Small intestine (tissue), 16 donors: Measurements from ENCODE around the gene BTF3L4. TPM values are rescaled to one million over a fixed set of nuclear protein-coding genes. Genes with fewer than 3 reads are reported as not detected.
A peak's percentile ranks its signal among the peaks of the same experiment; 100 is the strongest.
"Not testable (repeated sequence)": the region's sequence is repeated elsewhere in the genome, so short reads cannot be mapped to it uniquely, and the experiment has no call there.

Source experiments
- DNase-seq, 2 donors: peaks; one replicate each; pipeline versions ENCODE4 v3.0.0 to v3.0.0-alpha.2; 2013
- FAIRE-seq: peaks from 2 replicates; lab custom pipeline; 2012; peaks lifted over from hg19 to GRCh38; lab: Jason Lieb, UNC
- H3K27ac ChIP-seq, 3 donors: one replicate each; pipeline ENCODE4 v1.5.1; 2013; ENCODE audit warnings: low read length in 2 of 3, mild to moderate bottlenecking in 2 of 3, control low read depth in 1 of 3, inconsistent platforms in 1 of 3, low read depth in 1 of 3, moderate library complexity in 1 of 3
- H3K27me3 ChIP-seq, 3 donors: one replicate each; pipeline ENCODE4 v1.6.1; 2013; ENCODE audit warnings: low read length in 3 of 3, inconsistent platforms in 1 of 3; ENCODE audit not compliant: control insufficient read depth in 3 of 3, insufficient read depth in 3 of 3
- H3K36me3 ChIP-seq, 3 donors: one replicate each; pipeline ENCODE4 v1.6.1; 2013; ENCODE audit warnings: low read length in 3 of 3, inconsistent platforms in 1 of 3, low read depth in 1 of 3, mild to moderate bottlenecking in 1 of 3, moderate library complexity in 1 of 3; ENCODE audit not compliant: control insufficient read depth in 3 of 3, insufficient read depth in 2 of 3
- H3K4me1 ChIP-seq, 3 donors: one replicate each; pipeline ENCODE4 v1.6.1; 2013; ENCODE audit warnings: low read length in 2 of 3, inconsistent platforms in 1 of 3, low read depth in 1 of 3, mild to moderate bottlenecking in 1 of 3, moderate library complexity in 1 of 3; ENCODE audit not compliant: control insufficient read depth in 3 of 3, insufficient read depth in 2 of 3
- H3K4me3 ChIP-seq, 3 donors: one replicate each; pipeline ENCODE4 v1.5.1; 2013; ENCODE audit warnings: low read length in 3 of 3, control low read depth in 1 of 3, inconsistent platforms in 1 of 3, low read depth in 1 of 3, mild to moderate bottlenecking in 1 of 3, moderate library complexity in 1 of 3
- H3K9me3 ChIP-seq, 2 donors: one replicate each; pipeline ENCODE4 v1.6.1; 2013; ENCODE audit warnings: low read depth in 1 of 2, low read length in 1 of 2; ENCODE audit not compliant: control insufficient read depth in 2 of 2, insufficient read depth in 1 of 2
- WGBS, 3 donors: extraction: QIAGEN DNeasy Blood & Tissue Kit; methylation state at CpG; one replicate each; pipeline ENCODE4 v1.1.7; 2013; 5-methylcytosine and 5-hydroxymethylcytosine counted together
- long read RNA-seq, 10 donors: transcript quantifications; one replicate each; lab custom pipeline, GENCODE V29; 2026
- polyA plus RNA-seq, 4 donors: library from polyadenylated mRNA; stranded (reverse) in 3 of 4; unstranded in 1 of 4; fragments of 200-250 nt in 3 of 4; fragments of 120-200 nt in 1 of 4; gene quantifications; one replicate each; pipeline versions ENCODE4 v1.2.1 to v1.2.3, GENCODE V29; 2013
- donor health status: healthy with polysubstance abuse.
- donor health status: control.
- donor health status: control.
- donor health status: Bipolar disorder and iron deficiency.
- donor health status: healthy.

Gene BTF3L4
- 10 to 100 TPM in 3 of 4 donors, 1 to 10 TPM in 1; 9.2 to 34.7 (median 21.3) TPM for polyA plus RNA-seq
- long read RNA-seq, donor 1: 0 reads
- long read RNA-seq, donor 2, full-length matches to known transcripts: 13 of 13 reads
- long read RNA-seq, donor 2, partial matches to known transcripts: 0 of 13 reads
- long read RNA-seq, donor 2, other reads (novel, unspliced or antisense): 0 of 13 reads
- long read RNA-seq, donor 3, full-length matches to known transcripts: 21 of 21 reads
- long read RNA-seq, donor 3, partial matches to known transcripts: 0 of 21 reads
- long read RNA-seq, donor 3, other reads (novel, unspliced or antisense): 0 of 21 reads
- long read RNA-seq, donor 4, full-length matches to known transcripts: 2 of 2 reads
- long read RNA-seq, donor 4, partial matches to known transcripts: 0 of 2 reads
- long read RNA-seq, donor 4, other reads (novel, unspliced or antisense): 0 of 2 reads
- long read RNA-seq, donor 5, full-length matches to known transcripts: 6 of 6 reads
- long read RNA-seq, donor 5, partial matches to known transcripts: 0 of 6 reads
- long read RNA-seq, donor 5, other reads (novel, unspliced or antisense): 0 of 6 reads
- long read RNA-seq, donor 6, full-length matches to known transcripts: 14 of 14 reads
- long read RNA-seq, donor 6, partial matches to known transcripts: 0 of 14 reads
- long read RNA-seq, donor 6, other reads (novel, unspliced or antisense): 0 of 14 reads
- long read RNA-seq, donor 7: 0 reads
- long read RNA-seq, donor 8, full-length matches to known transcripts: 3 of 3 reads
- long read RNA-seq, donor 8, partial matches to known transcripts: 0 of 3 reads
- long read RNA-seq, donor 8, other reads (novel, unspliced or antisense): 0 of 3 reads
- long read RNA-seq, donor 9, full-length matches to known transcripts: 2 of 2 reads
- long read RNA-seq, donor 9, partial matches to known transcripts: 0 of 2 reads
- long read RNA-seq, donor 9, other reads (novel, unspliced or antisense): 0 of 2 reads
- long read RNA-seq, donor 10, full-length matches to known transcripts: 34 of 34 reads
- long read RNA-seq, donor 10, partial matches to known transcripts: 0 of 34 reads
- long read RNA-seq, donor 10, other reads (novel, unspliced or antisense): 0 of 34 reads

DNA sequence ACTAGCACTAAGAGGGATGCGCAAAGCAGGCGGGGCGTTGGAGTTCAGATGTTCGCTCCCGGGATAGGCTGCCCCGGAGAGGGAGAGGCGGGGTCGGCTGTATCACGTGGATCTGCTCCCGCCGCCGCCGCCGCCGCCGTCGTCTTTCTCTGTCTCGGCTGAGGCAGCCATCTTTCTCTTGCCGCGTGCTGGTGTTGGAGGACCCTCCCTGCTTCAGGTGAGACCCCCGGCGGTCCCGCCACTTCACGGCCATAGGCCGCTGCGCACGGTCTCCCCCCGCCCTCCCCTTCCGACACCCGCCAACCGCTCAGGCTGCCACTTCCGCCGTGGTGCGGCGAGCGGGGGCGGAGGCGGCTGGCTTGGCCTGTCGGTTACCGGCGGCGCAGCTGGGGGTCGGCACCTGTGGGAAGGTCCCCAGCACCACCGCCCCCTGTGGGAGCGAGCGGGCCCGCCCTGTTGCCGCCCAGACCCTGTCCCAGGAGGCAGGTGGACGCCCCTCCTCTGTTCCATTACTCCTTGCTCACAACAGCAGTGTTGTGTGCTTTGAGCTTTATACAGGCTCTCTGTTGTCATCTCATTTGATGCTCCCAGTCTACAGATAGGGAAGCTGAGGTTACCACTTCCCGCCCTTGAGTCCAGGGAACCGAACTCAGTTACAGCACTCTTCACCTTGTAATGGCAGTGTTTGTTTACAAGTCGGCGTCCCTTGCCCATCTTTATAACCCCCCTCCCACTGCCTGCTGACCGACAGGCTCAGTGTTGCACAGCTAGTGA is at the start of gene BTF3L4:
Gene BTF3L4, plus strand, starts transcription at position 133 of the 774 bp plus-strand sequence. CDS start 3,553 bp downstream, outside the sequence.
- peaks cover 2 to 17% (median 8%) of the 10 kb centered on the region in 3 donors for H3K4me1 ChIP-seq
- H3K36me3 ChIP-seq: peaks cover 0 to 11% (median 4%) of the 10 kb centered on the region in 3 donors
- H3K27me3 ChIP-seq: no peaks in the 10 kb centered on the region
- peak within 1 kb of the TSS; percentile 81 to 89 (median 83) for H3K27ac ChIP-seq
- FAIRE-seq (no peak), DNase-seq (peak; percentile 94 to 97)
- H3K9me3 ChIP-seq: no peaks in the 10 kb centered on the region
- H3K4me3 ChIP-seq: peak within 1 kb of the TSS; percentile 65 to 96 (median 93)
- WGBS, 3 donors: 0% methylated on average over 37 to 54 of the region's 54 CpGs

DNA sequence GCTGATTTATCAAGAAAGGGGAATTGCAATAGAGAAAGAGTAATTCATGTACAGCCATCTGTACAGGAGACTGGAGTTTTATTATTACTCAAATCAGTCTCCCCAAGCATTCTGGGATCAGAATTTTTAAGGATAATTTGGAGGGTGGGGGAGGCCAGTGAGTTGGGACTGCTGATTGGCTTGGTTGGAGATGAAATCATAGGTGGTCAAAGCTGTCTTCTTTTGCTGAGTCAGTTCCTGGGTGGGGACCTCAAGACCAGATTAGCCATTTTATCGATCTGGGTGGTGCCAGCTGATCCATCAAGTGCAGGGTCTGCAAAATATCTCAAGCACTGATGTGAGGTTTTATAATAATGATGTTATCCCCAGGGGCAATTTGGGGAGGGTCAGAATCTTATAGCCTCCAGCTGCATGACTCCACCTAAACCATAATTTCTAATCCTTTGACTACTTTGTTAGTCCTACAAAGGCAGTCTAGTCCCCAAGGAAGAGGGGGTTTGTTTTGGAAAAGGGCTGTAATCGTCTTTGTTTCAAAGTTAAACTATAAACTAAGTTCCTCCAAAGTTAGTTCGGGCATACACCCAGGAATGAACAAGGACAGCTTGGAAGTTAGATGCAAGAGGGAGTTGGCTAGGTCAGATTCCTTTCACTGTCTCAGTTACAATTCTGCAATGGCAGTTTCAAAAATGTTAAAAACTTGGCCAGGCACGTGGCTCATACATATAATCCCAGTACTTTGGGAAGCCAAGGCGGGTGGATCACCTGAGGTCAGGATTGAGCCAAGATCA is 48.7 kb upstream of the BTF3L4 start:
- Histone ChIP-seq H3K4me1 (peaks cover 0 to 4% (median 0%) of the 10 kb centered on the region in 3 donors), H3K4me3 (no peak overlapping the region), H3K27me3 (no peaks in the 10 kb centered on the region), H3K9me3 (no peaks in the 10 kb centered on the region), H3K27ac (no peak overlapping the region), H3K36me3 (no peaks in the 10 kb centered on the region)
- FAIRE-seq: no peak
- WGBS, 3 donors: 10 to 45% (median 27%) methylated on average over 5 of the region's 5 CpGs
- peak in 1 of 2 donors; percentile 5 for DNase-seq

DNA sequence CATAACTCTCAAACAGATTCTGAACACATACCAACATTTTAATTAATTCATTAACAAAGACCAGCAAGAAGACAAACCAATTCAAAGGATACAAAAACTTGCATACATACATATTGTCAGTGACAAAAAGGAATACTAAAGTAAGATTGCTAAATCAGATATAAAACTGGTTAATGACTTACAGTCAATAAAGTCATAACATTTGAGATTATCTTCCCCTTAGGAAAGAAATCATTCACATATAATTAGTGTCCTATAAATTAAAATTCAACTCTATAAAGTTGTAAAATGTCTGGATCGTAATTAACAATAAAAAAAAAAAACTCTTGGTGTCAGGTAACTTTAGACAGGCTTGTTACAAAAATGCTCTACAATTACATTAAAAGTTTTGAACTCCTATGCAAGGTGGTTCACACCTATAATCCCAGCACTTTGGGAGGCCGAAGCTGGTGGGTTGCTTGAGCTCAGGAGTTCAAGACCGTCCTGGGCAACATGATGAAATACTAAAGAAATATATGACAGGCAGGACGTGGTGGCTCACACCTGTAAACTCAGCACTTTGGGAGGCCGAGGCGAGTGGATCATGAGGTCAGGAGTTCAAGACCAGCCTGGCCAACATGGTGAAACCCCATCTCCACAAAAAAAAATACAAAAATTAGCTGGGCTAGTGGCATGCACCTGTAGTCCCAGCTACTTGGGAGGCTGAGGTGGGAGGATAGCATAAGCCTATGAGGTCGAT is 47.9 kb upstream of the BTF3L4 start:
- DNase-seq: peak in 1 of 2 donors; percentile 26
- Histone ChIP-seq H3K27me3 (no peaks in the 10 kb centered on the region), H3K36me3 (no peaks in the 10 kb centered on the region), H3K4me1 (peaks cover 0 to 4% (median 0%) of the 10 kb centered on the region in 3 donors), H3K9me3 (no peaks in the 10 kb centered on the region), H3K27ac (no peak overlapping the region), H3K4me3 (no peak overlapping the region)
- no peak for FAIRE-seq
- 55 to 81% (median 61%) methylated on average over 7 of the region's 7 CpGs for WGBS, 3 donors

DNA sequence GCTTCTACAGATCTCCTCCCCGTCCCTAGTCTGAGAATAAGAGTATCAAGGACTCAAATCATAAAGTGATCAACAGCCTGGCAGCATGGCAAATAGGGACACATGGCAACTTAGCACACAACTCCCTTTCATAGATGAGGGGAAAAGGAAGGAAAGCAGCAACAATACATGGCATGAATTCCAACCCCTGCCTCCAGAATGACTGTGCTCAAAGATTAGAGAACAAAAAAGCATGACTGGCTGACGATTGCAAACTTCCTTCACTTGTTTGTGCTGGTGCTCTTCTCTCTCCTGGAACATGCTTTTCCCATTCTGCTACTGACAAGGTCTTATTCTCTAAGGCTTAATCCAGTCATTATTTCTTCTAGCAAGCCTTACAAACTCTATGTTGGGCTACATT is 34.0 kb upstream of the BTF3L4 start:
- H3K36me3 ChIP-seq: peaks cover 9 to 23% (median 17%) of the 10 kb centered on the region in 3 donors
- H3K4me3 ChIP-seq: no peak overlapping the region
- no peaks in the 10 kb centered on the region for H3K27me3 ChIP-seq
- no peaks in the 10 kb centered on the region for H3K4me1 ChIP-seq
- DNase-seq (no peak), FAIRE-seq (no peak)
- no peaks in the 10 kb centered on the region for H3K9me3 ChIP-seq
- no peak overlapping the region for H3K27ac ChIP-seq
- 86 to 93% (median 88%) methylated on average over 2 of the region's 2 CpGs for WGBS, 3 donors

DNA sequence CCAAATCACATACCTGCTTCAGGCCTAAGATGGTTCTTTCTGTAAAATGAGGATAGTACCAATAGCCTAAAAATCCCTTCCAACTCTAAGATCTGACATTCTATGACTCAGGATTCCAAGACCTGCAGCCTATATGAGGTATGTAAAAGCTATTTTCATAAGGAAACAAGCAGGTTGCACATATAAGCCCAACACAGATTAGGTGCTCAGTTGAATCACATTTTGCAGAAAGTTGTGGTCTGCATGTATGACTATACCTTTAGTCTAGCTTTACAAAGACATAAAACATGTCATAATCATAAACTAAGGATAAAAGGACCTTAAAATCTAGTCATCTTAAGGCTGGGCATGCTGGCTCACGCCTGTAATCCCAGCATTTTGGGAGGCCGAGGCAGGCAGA is 29.8 kb upstream of the BTF3L4 start:
- no peak overlapping the region for H3K4me3 ChIP-seq
- H3K36me3 ChIP-seq: peaks cover 3 to 20% (median 16%) of the 10 kb centered on the region in 3 donors
- no peaks in the 10 kb centered on the region for H3K27me3 ChIP-seq
- peaks cover 0 to 3% (median 0%) of the 10 kb centered on the region in 3 donors for H3K4me1 ChIP-seq
- no peak for DNase-seq
- no peak for FAIRE-seq
- 92 to 98% (median 94%) methylated on average over 2 of the region's 2 CpGs for WGBS, 3 donors
- no peaks in the 10 kb centered on the region for H3K9me3 ChIP-seq
- no peak overlapping the region for H3K27ac ChIP-seq

DNA sequence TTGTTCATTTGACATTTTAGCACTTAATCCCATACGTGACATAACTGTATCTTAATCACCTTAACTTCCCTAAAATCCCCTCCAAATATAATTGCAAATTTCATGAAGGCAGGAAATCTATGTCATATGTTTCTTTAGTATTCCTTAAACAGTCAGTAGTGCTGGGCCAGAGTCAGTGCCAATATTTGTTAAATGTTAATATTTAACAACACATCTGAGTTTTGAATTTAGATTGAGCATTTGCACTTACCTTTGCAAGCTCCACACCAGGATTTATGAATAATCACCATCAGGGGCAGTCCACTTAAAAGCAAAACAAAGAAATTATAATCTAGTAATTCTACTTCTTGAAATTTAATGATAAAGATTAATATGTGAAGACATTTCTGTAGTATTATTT is 27.8 kb upstream of the BTF3L4 start:
- FAIRE-seq (no peak), DNase-seq (peak in 1 of 2 donors; percentile 8)
- no peaks in the 10 kb centered on the region for H3K9me3 ChIP-seq
- WGBS, 3 donors: 27 to 54% (median 48%) methylated on average over 1 of the region's 1 CpG
- H3K36me3 ChIP-seq: peaks cover 3 to 20% (median 9%) of the 10 kb centered on the region in 3 donors
- no peak overlapping the region for H3K4me3 ChIP-seq
- no peak overlapping the region for H3K27ac ChIP-seq
- peaks cover 0 to 11% (median 4%) of the 10 kb centered on the region in 3 donors for H3K4me1 ChIP-seq
- no peaks in the 10 kb centered on the region for H3K27me3 ChIP-seq

- H3K4me3 ChIP-seq, H3K27ac ChIP-seq, DNase-seq, H3K9me3 ChIP-seq, FAIRE-seq, H3K27me3 ChIP-seq: not testable (repeated sequence)
- peaks cover 3 to 19% (median 7%) of the 10 kb centered on the region in 3 donors for H3K36me3 ChIP-seq
- 69 to 81% (median 76%) methylated on average over 5 of the region's 5 CpGs for WGBS, 3 donors
- peaks cover 0 to 13% (median 4%) of the 10 kb centered on the region in 3 donors for H3K4me1 ChIP-seq
Observed at GRCh38 chr1:52028839-52029238, 27.3 kb upstream of the BTF3L4 start.
